SU-DHL-6 (cell line): ENCODE data around the gene ALOX12.
"Not testable (repeated sequence)": the region's sequence is repeated elsewhere in the genome, so short reads cannot be mapped to it uniquely, and the experiment has no call there.

Source experiments
- H2AFZ ChIP-seq: fragments of 200-600 bp; sonication (generic); 2 replicates; pipeline ENCODE4 v1.6.1; 2014; ENCODE audit warnings: low read depth, mild to moderate bottlenecking, moderate library complexity, mixed read lengths, antibody characterized with exemption, low read length; ENCODE audit not compliant: severe bottlenecking
- H3F3A ChIP-seq: fragments of 200-600 bp; shearing (Covaris generic); 2 replicates; pipeline ENCODE4 v1.6.0; 2016; ENCODE audit warnings: antibody characterized with exemption, mild to moderate bottlenecking; ENCODE audit not compliant: insufficient read depth
- H3K27ac ChIP-seq: fragments of 200-600 bp; sonication (generic); 2 replicates; pipeline ENCODE4 v1.5.1; 2016; ENCODE audit warnings: low read depth, mild to moderate bottlenecking, low read length, moderate library complexity, mixed read lengths
- H3K27me3 ChIP-seq: fragments of 200-600 bp; sonication (generic), shearing (Covaris generic); 2 replicates; pipeline ENCODE4 v1.6.0; 2014; ENCODE audit warnings: mild to moderate bottlenecking, low read length
- H3K36me3 ChIP-seq: fragments of 200-600 bp; sonication (generic); 2 replicates; pipeline ENCODE4 v1.6.1; 2014; ENCODE audit warnings: mild to moderate bottlenecking, low read length, mixed read lengths
- H3K4me2 ChIP-seq: fragments of 300-600, 200-600 bp; shearing (Covaris generic), sonication (generic); 2 replicates; pipeline ENCODE4 v1.6.0; 2014; ENCODE audit warnings: low read length, low read depth, mild to moderate bottlenecking; ENCODE audit not compliant: poor library complexity, severe bottlenecking
- H3K4me3 ChIP-seq: fragments of 200-600 bp; sonication (generic); 2 replicates; pipeline ENCODE4 v1.5.1; 2014; ENCODE audit warnings: antibody characterized with exemption, low read length, mild to moderate bottlenecking, mixed read lengths; ENCODE audit not compliant: insufficient read depth, poor library complexity, severe bottlenecking
- H3K79me2 ChIP-seq: fragments of 200-600 bp; sonication (generic); 2 replicates; pipeline ENCODE4 v1.6.1; 2014; ENCODE audit warnings: mild to moderate bottlenecking, low read length, moderate library complexity; ENCODE audit not compliant: insufficient read depth
- H3K9ac ChIP-seq: fragments of 200-600 bp; sonication (generic); 2 replicates; pipeline ENCODE4 v1.7.0; 2014; ENCODE audit warnings: mild to moderate bottlenecking, low read length
- H3K9me2 ChIP-seq: fragments of 200-600 bp; sonication (generic); replicated peaks from 2 replicates; pipeline ENCODE4 v1.6.1; 2014; ENCODE audit warnings: low read length; ENCODE audit not compliant: insufficient read depth
- H3K9me3 ChIP-seq: fragments of 200-600 bp; sonication (generic); 2 replicates; pipeline ENCODE4 v1.6.1; 2014; ENCODE audit warnings: low read length, mixed read lengths; ENCODE audit not compliant: insufficient read depth
- H4K20me1 ChIP-seq: fragments of 200-600 bp; sonication (generic); 2 replicates; pipeline ENCODE4 v1.6.1; 2014; ENCODE audit warnings: low read depth, mild to moderate bottlenecking, antibody characterized with exemption, low read length, moderate library complexity, mixed read lengths
- EZH2phosphoT487 ChIP-seq: fragments of 200-600 bp; sonication (generic), shearing (Covaris generic); conservative IDR thresholded peaks from 2 replicates; pipeline ENCODE4 v1.6.1; 2018; ENCODE audit warnings: mild to moderate bottlenecking, antibody characterized with exemption, low read length, moderate library complexity, mixed read lengths
- TF ChIP-seq, protein P1 (sequence below): fragments of 200-600 bp; sonication (generic); IDR thresholded peaks from one replicate; pipeline ENCODE4 v1.5.1; 2017; ENCODE audit warnings: antibody characterized with exemption, mild to moderate bottlenecking, low read length, moderate library complexity; ENCODE audit not compliant: insufficient read depth, poor library complexity, severe bottlenecking

The ALOX12 gene

GRCh38 chr17:7047566-7047965 is 51.7 kb downstream of the ALOX12 start:
- no peaks in the 10 kb centered on the region for H4K20me1 ChIP-seq
- no peaks in the 10 kb centered on the region for H3K79me2 ChIP-seq
- H3K36me3 ChIP-seq = no peaks in the 10 kb centered on the region
- H2AFZ ChIP-seq = no peak overlapping the region
- H3K9me3 ChIP-seq = no peaks in the 10 kb centered on the region
- no peak overlapping the region for H3K9ac ChIP-seq
- H3K4me3 ChIP-seq = no peak overlapping the region
- H3K27ac ChIP-seq = no peak overlapping the region
- H3K9me2 ChIP-seq = no peaks in the 10 kb centered on the region
- H3K4me2 ChIP-seq = no peak overlapping the region
- H3F3A ChIP-seq = no peaks in the 10 kb centered on the region
- no peaks in the 10 kb centered on the region for H3K27me3 ChIP-seq
- TF ChIP-seq, protein P1, sequence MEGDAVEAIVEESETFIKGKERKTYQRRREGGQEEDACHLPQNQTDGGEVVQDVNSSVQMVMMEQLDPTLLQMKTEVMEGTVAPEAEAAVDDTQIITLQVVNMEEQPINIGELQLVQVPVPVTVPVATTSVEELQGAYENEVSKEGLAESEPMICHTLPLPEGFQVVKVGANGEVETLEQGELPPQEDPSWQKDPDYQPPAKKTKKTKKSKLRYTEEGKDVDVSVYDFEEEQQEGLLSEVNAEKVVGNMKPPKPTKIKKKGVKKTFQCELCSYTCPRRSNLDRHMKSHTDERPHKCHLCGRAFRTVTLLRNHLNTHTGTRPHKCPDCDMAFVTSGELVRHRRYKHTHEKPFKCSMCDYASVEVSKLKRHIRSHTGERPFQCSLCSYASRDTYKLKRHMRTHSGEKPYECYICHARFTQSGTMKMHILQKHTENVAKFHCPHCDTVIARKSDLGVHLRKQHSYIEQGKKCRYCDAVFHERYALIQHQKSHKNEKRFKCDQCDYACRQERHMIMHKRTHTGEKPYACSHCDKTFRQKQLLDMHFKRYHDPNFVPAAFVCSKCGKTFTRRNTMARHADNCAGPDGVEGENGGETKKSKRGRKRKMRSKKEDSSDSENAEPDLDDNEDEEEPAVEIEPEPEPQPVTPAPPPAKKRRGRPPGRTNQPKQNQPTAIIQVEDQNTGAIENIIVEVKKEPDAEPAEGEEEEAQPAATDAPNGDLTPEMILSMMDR = no peak
- no peak for TF ChIP-seq EZH2phosphoT487

- H3K4me2 ChIP-seq = no peak overlapping the region
- H3K4me3 ChIP-seq = no peak overlapping the region
- H3K9me2 ChIP-seq = no peaks in the 10 kb centered on the region
- no peak overlapping the region for H2AFZ ChIP-seq
- TF ChIP-seq EZH2phosphoT487 = no peak
- TF ChIP-seq, protein P1 = no peak
- no peaks in the 10 kb centered on the region for H4K20me1 ChIP-seq
- H3F3A ChIP-seq = no peaks in the 10 kb centered on the region
- H3K79me2 ChIP-seq = no peaks in the 10 kb centered on the region
- no peak overlapping the region for H3K9ac ChIP-seq
- no peaks in the 10 kb centered on the region for H3K27me3 ChIP-seq
- H3K36me3 ChIP-seq = no peaks in the 10 kb centered on the region
- H3K27ac ChIP-seq = no peak overlapping the region
- no peaks in the 10 kb centered on the region for H3K9me3 ChIP-seq
Measured at GRCh38 chr17:7048968-7049367, 53.1 kb downstream of the ALOX12 start.

DNA sequence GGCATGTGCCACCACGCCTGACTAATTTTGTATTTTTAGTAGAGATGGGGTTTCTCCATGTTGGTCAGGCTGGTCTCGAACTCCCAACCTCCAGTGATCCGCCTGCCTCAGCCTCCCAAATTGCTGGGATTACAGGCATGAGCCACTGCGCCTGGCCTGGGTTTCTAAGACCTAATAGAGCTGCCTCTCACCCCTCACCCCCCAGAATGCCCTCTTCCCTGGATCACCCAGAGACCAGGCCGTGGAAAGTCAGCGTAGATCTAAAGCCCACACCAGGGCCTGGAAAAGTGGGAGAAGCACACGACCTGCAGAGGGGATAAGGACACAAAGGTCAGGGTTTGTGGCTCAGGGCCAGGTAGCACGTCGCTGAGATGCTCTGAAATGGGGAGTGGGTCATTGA is 54.7 kb downstream of the ALOX12 start:
- H3K79me2 ChIP-seq, H3K27me3 ChIP-seq, H3K4me3 ChIP-seq, H3K36me3 ChIP-seq, H3K4me2 ChIP-seq, H3K9ac ChIP-seq, H3K9me3 ChIP-seq, H4K20me1 ChIP-seq, H2AFZ ChIP-seq, H3K9me2 ChIP-seq, H3K27ac ChIP-seq, H3F3A ChIP-seq: not testable (repeated sequence)

DNA sequence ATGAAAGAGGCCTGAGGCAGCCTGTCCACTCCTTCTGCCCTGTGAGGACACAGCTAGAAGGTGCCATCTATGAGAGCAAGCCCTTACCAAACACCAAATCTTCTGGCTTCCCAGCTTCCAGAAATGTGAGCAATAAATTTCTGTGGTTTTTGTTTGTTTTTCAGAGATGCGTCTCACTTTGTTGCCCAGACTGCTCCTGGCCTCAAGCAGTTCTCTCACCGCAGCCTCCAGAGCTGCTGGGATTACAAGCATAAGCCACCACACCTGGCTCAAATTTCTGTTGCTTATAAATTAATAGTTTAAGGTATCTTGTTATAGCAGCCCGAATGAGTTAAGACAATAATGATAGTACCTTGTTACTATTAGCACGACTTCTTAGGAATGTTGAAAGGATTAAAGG is 60.5 kb downstream of the ALOX12 start:
- H4K20me1 ChIP-seq = no peaks in the 10 kb centered on the region
- no peaks in the 10 kb centered on the region for H3K36me3 ChIP-seq
- H3K9ac ChIP-seq = no peak overlapping the region
- H3K9me2 ChIP-seq = no peaks in the 10 kb centered on the region
- H3K9me3 ChIP-seq = no peaks in the 10 kb centered on the region
- no peaks in the 10 kb centered on the region for H3K79me2 ChIP-seq
- H3K4me3 ChIP-seq = no peak overlapping the region
- no peak overlapping the region for H2AFZ ChIP-seq
- no peak overlapping the region for H3K4me2 ChIP-seq
- H3K27ac ChIP-seq = no peak overlapping the region
- no peaks in the 10 kb centered on the region for H3F3A ChIP-seq
- TF ChIP-seq EZH2phosphoT487 = no peak
- TF ChIP-seq, protein P1 = no peak
- no peaks in the 10 kb centered on the region for H3K27me3 ChIP-seq
